WTC11 (cell line): Measurements from ENCODE around the gene STX8. TPM values are rescaled to one million over a fixed set of nuclear protein-coding genes. Genes with fewer than 3 reads are reported as not detected.

ENCODE experiments used
- ATAC-seq: fragments of 200-7000 bp; cut with Tn5 transposase; 2 replicates; pipeline ENCODE4 v1.10.0; 2021; ENCODE audit warnings: mild to moderate bottlenecking, moderate library complexity
- CTCF ChIA-PET: fragments of 300-600 bp; sonication (Branson Sonifier 250); formaldehyde crosslinking; loops from one replicate; lab custom pipeline; 2021; ENCODE audit warnings: antibody characterized with exemption; lab: Charles Lee
- POLR2A ChIA-PET: fragments of 350-600 bp; sonication (Branson Sonifier 250); formaldehyde crosslinking; loops from one replicate; lab custom pipeline; 2021; ENCODE audit warnings: antibody characterized with exemption; lab: Charles Lee
- DNase-seq: peaks from one replicate; pipeline ENCODE4 v3.0.0; 2021; ENCODE audit warnings: low spot score
- H3K27ac Mint-ChIP-seq: 2 replicates; pipeline ENCODE4 v1.8.0; 2021; ENCODE audit warnings: mixed read lengths
- H3K27me3 Mint-ChIP-seq: 2 replicates; pipeline ENCODE4 v1.8.0; 2021; ENCODE audit warnings: low read depth, mild to moderate bottlenecking, moderate library complexity, mixed read lengths
- H3K36me3 Mint-ChIP-seq: 2 replicates; pipeline ENCODE4 v1.8.0; 2021; ENCODE audit warnings: mixed read lengths
- H3K4me1 Mint-ChIP-seq: 2 replicates; pipeline ENCODE4 v1.8.0; 2022; ENCODE audit warnings: mixed read lengths
- H3K4me3 Mint-ChIP-seq: 2 replicates; pipeline ENCODE4 v1.8.0; 2021; ENCODE audit warnings: mild to moderate bottlenecking, moderate library complexity, mixed read lengths
- H3K9me3 Mint-ChIP-seq: 2 replicates; pipeline ENCODE4 v1.8.0; 2021; ENCODE audit warnings: mixed read lengths
- AFF4 ChIP-seq: sonication (generic); formaldehyde crosslinking; IDR thresholded peaks from 2 replicates; pipeline ENCODE4 v1.8.1; 2023; ENCODE audit warnings: mild to moderate bottlenecking, missing genetic modification reagents, borderline replicate concordance
- ATF3 ChIP-seq: sonication (generic); formaldehyde crosslinking; conservative IDR thresholded peaks from 2 replicates; pipeline ENCODE4 v1.8.1; 2022; ENCODE audit warnings: mild to moderate bottlenecking, missing genetic modification reagents
- ATF6 ChIP-seq: sonication (generic); formaldehyde crosslinking; IDR thresholded peaks from 2 replicates; pipeline ENCODE4 v1.8.1; 2023; ENCODE audit warnings: mild to moderate bottlenecking, missing genetic modification reagents
- CBFB ChIP-seq: sonication (generic); formaldehyde crosslinking; IDR thresholded peaks from 2 replicates; pipeline ENCODE4 v1.8.1; 2022; ENCODE audit warnings: mild to moderate bottlenecking, low read depth, missing genetic modification reagents
- CREB1 ChIP-seq: sonication (generic); formaldehyde crosslinking; IDR thresholded peaks from 2 replicates; pipeline ENCODE4 v1.8.0; 2023; ENCODE audit warnings: mild to moderate bottlenecking, missing genetic modification reagents
- E2F1 ChIP-seq: sonication (generic); formaldehyde crosslinking; IDR thresholded peaks from 2 replicates; pipeline ENCODE4 v1.8.0; 2022; ENCODE audit warnings: mild to moderate bottlenecking, missing genetic modification reagents
- ERG ChIP-seq: fragments of 250-450 bp; sonication (Bioruptor Pico); IDR thresholded peaks from 2 replicates; pipeline ENCODE4 v1.8.0; 2021; ENCODE audit warnings: mild to moderate bottlenecking
- ESRRA ChIP-seq: sonication (generic); formaldehyde crosslinking; IDR thresholded peaks from 2 replicates; pipeline ENCODE4 v1.8.1; 2022; ENCODE audit warnings: mild to moderate bottlenecking, missing genetic modification reagents, borderline replicate concordance
- FOXJ3 ChIP-seq: sonication (generic); formaldehyde crosslinking; IDR thresholded peaks from 2 replicates; pipeline ENCODE4 v1.9.0; 2021; ENCODE audit warnings: missing genetic modification reagents, mild to moderate bottlenecking, borderline replicate concordance
- JUN ChIP-seq: sonication (generic); formaldehyde crosslinking; IDR thresholded peaks from 2 replicates; pipeline ENCODE4 v1.8.0; 2023; ENCODE audit warnings: mild to moderate bottlenecking, missing genetic modification reagents
- MYBL2 ChIP-seq: sonication (generic); formaldehyde crosslinking; IDR thresholded peaks from 2 replicates; pipeline ENCODE4 v1.8.1; 2023; ENCODE audit warnings: mild to moderate bottlenecking, moderate library complexity, missing genetic modification reagents
- NFATC4 ChIP-seq: fragments of 250-450 bp; sonication (Bioruptor Pico); IDR thresholded peaks from 2 replicates; pipeline ENCODE4 v1.9.0; 2021; ENCODE audit warnings: mild to moderate bottlenecking
- NR2C2 ChIP-seq: sonication (generic); formaldehyde crosslinking; IDR thresholded peaks from 2 replicates; pipeline ENCODE4 v1.8.0; 2022; ENCODE audit warnings: mild to moderate bottlenecking, missing genetic modification reagents
- RELA ChIP-seq: sonication (generic); formaldehyde crosslinking; IDR thresholded peaks from 2 replicates; pipeline ENCODE4 v1.8.1; 2022; ENCODE audit warnings: missing genetic modification reagents, mild to moderate bottlenecking, borderline replicate concordance
- SMAD3 ChIP-seq: sonication (generic); formaldehyde crosslinking; IDR thresholded peaks from 2 replicates; pipeline ENCODE4 v1.8.0; 2022; ENCODE audit warnings: missing genetic modification reagents, mild to moderate bottlenecking, borderline replicate concordance
- SMAD4 ChIP-seq: sonication (generic); formaldehyde crosslinking; IDR thresholded peaks from 2 replicates; pipeline ENCODE4 v1.8.0; 2022; ENCODE audit warnings: mild to moderate bottlenecking, missing genetic modification reagents
- SP1 ChIP-seq: sonication (generic); formaldehyde crosslinking; conservative IDR thresholded peaks from 2 replicates; pipeline ENCODE4 v1.8.1; 2022; ENCODE audit warnings: missing genetic modification reagents
- ZBTB21 ChIP-seq: sonication (generic); formaldehyde crosslinking; IDR thresholded peaks from 2 replicates; pipeline ENCODE4 v1.8.1; 2023; ENCODE audit warnings: mild to moderate bottlenecking, missing genetic modification reagents, borderline replicate concordance
- ZNF263 ChIP-seq: sonication (generic); formaldehyde crosslinking; IDR thresholded peaks from 2 replicates; pipeline ENCODE4 v1.8.1; 2022; ENCODE audit warnings: low read depth, mild to moderate bottlenecking, moderate library complexity, missing genetic modification reagents
- ZNF423 ChIP-seq: fragments of 250-450 bp; sonication (Bioruptor Pico); IDR thresholded peaks from 2 replicates; pipeline ENCODE4 v2.1.2; 2022; ENCODE audit warnings: mild to moderate bottlenecking, moderate library complexity
- ZSCAN18 ChIP-seq: fragments of 250-450 bp; sonication (Bioruptor Pico); IDR thresholded peaks from 2 replicates; pipeline ENCODE4 v2.1.2; 2022; ENCODE audit warnings: mild to moderate bottlenecking, moderate library complexity
- total RNA-seq: library from RNA; stranded (reverse); gene quantifications from 3 replicates; pipeline ENCODE4 v1.2.3, GENCODE V29; 2021

Gene STX8
- total RNA-seq, 1 experiment from 2014 or later = 39.9 TPM

- Mint-ChIP-seq H3K4me3 (no peak overlapping the region), H3K4me1 (peaks cover 4% of the 10 kb centered on the region; the same call in 1 of the 2 replicates), H3K27ac (no peak overlapping the region), H3K9me3 (no peaks in the 10 kb centered on the region), H3K36me3 (no peaks in the 10 kb centered on the region), H3K27me3 (no peaks in the 10 kb centered on the region)
- TF ChIP-seq NR2C2 (CRISPR knock-in tag) (no peak), ZNF423 (CRISPR knock-in tag) (no peak), CBFB (no peak), E2F1 (no peak), AFF4 (CRISPR knock-in tag) (no peak), SP1 (CRISPR knock-in tag) (no peak), SMAD3 (CRISPR knock-in tag) (no peak), CREB1 (no peak), ERG (CRISPR knock-in tag) (no peak), MYBL2 (CRISPR knock-in tag) (no peak), ATF6 (CRISPR knock-in tag) (no peak), ZNF263 (no peak), FOXJ3 (CRISPR knock-in tag) (no peak), JUN (CRISPR knock-in tag) (no peak), NFATC4 (no peak), RELA (CRISPR knock-in tag) (no peak)
- CTCF ChIA-PET = interaction anchor here (0.7 to 1.6 kb wide), 4 partner anchors 30 to 394 kb away, joined by 3 to 5 read pairs (median 4); no protein-coding TSS in a partner anchor
- DNase-seq (peak; percentile 61), ATAC-seq (peak; percentile 70)
- POLR2A ChIA-PET = no interaction called here
Observed at GRCh38 chr17:9226794-9227135, 348.9 kb downstream of the STX8 start.

GRCh38 chr17:9226130-9226793 is 349.4 kb downstream of the STX8 start:
- Mint-ChIP-seq H3K27me3 (no peaks in the 10 kb centered on the region), H3K4me3 (no peak overlapping the region), H3K9me3 (no peaks in the 10 kb centered on the region), H3K4me1 (peaks cover 7% of the 10 kb centered on the region), H3K27ac (no peak overlapping the region), H3K36me3 (no peaks in the 10 kb centered on the region)
- CTCF ChIA-PET = interaction anchor here (0.6 to 1.6 kb wide), 4 partner anchors 9 to 393 kb away, joined by 3 to 5 read pairs (median 3); no protein-coding TSS in a partner anchor
- POLR2A ChIA-PET = no interaction called here
- no peak for ATAC-seq
- no peak for DNase-seq
- TF ChIP-seq ZSCAN18 (no peak), ATF3 (CRISPR knock-in tag) (no peak), ZBTB21 (no peak), SMAD4 (CRISPR knock-in tag) (no peak), ESRRA (no peak), E2F1 (no peak)
